Measurements from ENCODE around the gene TNFRSF1B.

Gene TNFRSF1B

DNA sequence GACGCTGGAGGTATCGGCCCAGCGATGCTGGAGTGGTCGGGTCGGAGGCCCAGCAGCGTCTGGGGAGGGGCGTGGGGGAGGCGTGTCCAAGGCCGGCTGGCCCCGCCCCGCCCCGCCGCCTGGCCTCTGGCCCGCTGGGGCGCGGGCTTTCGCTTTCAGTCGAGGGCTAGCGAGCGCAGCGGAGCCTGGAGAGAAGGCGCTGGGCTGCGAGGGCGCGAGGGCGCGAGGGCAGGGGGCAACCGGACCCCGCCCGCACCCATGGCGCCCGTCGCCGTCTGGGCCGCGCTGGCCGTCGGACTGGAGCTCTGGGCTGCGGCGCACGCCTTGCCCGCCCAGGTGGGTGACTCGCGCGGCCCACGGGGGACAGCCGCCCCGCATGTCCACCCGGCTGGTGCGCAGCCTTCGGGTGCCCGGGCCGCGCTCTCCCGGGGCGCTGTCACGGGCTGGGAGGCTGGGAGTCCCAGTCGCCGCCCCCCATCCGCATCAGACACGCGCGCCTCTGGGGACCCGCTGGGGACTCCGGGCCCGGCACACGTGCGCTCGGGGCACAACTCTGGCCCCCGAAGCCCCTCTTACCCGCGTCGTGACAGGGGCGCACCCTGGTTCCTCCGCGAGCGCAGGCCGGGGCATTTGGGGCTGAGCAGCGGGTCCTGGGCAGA is at the start of gene TNFRSF1B:
TSS of gene TNFRSF1B (plus strand) at position 158 of the 659 bp plus-strand sequence. CDS start at position 259, 101 bp downstream.
- DNase-seq, result peak; percentile 89

DNA sequence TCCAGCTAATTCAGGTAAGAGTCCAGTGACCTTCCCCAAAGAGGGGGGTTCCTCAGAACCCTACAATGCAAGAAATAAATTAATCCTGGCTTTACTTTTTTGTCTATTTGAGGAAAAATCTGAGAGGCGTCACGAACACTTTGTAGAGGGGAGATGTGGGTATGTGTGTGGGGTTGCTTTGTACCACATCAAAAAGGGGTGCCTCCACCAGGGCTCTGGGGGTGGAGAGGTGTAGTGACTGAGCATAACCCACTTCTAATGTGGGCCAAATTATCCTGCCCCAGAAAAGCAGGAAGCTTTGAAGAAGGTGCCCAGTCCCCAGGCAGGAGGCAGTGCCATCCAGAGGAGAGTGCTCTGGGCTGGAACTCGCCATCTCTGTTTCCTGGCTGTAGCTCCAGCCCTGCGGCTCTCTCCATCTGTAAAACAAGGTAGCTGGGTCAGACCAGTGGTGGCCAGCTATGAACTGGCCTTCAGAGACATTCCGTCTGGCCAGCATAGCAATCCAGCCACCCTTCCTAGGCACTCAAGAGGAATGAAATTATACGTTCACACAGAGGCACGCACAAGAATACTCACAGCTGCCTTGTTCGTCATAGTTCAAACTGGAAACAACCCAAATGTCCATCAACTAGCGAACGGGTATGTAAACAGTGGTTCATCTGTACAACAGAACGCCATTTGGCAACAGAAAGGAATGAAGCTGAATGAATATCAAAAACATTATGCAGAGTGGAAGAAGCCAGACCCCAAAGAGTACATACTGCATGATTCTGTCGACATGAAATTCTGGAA is 45.4 kb upstream of the TNFRSF1B start:
- no peak for DNase-seq

DNA sequence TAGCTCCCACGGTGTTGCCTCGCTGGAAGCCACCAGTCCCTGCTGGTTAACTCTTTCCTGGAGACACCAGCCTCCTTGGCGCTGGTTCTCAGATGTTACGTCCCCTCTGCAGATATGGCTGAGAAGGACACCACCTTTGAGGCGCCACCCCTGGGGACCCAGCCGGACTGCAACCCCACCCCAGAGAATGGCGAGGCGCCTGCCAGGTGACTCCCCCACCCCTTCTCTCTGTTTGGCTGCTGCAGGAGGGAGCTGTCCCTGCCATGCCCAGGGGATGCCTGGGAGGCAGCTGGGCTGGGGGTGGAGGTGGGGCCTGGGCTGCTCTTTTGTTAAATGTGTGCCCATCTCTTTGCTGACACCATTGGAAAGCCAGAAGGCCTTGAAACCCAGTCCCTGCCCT is 43.6 kb upstream of the TNFRSF1B start:
- DNase-seq, result no peak

DNA sequence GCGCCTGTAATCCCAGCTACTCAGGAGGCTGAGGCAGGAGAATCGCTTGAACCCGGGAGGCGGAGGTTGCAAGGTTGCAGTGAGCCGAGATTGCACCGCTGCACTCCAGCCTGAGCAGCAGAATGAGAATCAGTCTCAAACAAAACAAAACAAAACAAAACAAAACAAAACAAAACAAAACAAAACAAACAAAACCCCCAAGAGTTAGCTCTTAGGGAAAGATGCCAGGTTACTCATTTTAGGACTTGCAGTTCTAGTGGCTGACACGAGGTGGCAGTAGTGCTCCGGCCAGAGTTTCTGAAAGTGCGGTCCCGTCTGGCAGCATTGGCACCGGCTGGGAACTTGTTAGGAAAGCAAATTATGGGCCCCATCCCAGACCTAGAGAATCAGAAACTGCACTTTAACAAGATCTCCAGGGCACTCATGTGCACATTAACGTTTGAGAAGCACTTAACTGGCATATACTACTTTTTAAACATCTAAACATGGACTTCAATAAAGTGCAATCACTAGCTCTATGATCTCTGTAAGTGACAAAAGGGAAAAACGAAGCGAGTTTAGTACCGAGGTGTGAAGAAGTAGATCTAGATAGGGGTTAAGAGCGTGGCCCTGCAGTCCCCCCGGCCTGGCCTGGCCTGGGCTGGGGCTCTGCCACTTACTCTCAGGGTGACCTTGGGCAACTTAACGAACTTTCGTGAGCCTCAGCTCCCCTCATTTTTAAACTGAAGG is 41.9 kb upstream of the TNFRSF1B start:
- DNase-seq, result peak; percentile 80

DNA sequence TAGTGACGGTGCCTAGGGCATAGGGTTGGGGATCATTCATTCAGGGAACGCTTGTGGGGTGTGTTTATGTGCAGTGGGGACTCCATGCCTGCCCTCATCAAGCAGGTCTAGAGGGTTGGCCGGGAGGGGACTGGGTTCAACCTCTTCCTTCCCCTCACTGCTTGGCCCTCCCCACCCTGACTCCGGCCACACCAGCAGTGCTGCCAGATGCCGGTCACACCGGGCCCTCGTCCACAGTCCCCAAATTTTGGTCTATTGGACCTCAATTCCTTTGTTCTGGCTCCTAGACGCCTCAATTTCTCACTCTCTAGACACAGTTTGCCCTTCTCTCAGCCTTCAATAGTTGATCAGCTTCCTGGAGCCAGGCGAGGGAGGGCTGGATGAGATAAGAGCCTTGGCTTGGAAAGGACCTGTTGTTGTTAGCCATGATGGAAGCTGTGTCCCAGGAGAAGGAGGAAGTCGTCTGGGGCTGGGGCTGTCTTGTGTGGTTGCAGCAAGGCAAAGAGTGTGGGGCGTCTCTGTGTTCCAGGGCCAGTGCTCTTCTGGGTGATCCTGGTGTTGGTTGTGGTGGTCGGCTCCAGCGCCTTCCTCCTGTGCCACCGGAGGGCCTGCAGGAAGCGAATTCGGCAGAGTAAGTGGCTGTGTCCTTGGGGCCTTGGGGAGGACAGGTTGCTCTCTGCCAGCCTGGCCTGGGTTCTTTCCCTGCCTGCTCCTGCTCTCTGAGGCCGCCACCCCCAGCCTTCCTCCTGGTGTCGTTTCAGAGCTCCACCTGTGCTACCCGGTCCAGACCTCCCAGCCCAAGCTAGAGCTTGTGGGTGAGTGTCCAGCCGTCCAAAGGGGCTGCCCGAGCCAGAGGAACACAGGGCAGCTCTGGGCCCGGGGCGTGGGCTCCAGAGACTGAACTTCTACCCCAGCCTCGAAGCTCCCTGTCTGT is 41.1 kb upstream of the TNFRSF1B start:
- DNase-seq, result no peak

DNA sequence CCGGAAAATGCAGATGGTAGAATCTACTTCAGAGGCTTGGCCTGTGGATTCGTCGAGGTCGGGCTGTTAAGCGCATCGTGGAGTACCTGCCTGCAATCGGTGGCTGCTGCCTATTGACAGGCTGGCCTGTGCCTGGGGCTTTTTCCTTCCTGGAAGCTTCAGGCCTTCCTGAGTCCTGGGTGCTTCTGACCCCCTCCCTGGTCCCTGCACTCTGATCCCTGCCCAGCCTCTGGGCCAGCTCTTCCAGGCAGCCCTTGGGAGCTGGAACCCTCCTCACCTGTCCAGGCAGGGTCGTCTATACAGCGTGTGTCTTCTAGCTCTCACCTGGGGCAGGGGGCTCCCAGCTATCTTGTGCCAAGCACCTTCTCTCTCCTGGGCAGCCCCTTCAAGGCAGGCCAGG is 40.0 kb upstream of the TNFRSF1B start:
- DNase-seq, result no peak

DNA sequence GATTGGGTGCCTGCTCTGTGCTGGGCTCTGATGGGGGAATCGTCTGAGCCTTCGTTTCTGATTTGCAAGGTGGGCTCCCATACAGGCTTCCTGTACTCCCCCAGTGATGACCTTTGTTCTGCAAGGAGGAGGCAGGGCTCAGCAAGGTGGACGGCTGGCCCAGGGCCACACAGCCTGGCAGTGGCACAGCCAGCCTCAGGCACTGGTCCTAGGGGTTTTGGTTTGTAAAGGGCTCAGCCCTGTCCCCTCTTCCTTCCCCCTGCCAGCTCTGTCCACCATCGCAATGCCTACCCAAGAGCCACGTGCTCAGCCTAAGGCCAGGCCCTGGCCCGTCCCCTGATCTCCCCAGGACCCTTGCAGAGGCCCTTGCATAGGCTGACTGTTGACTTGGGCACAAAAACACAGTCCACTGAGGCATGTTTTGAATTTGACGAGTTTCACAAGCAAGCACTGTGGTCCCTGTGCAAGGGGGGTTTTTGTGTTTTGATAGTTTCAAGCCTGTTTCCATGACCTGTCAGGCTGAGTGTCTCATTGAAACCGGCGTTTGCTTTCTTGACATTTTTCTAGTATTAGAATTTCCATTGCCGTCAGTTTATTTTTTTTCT is 39.5 kb upstream of the TNFRSF1B start:
- peak; percentile 57 for DNase-seq

DNA sequence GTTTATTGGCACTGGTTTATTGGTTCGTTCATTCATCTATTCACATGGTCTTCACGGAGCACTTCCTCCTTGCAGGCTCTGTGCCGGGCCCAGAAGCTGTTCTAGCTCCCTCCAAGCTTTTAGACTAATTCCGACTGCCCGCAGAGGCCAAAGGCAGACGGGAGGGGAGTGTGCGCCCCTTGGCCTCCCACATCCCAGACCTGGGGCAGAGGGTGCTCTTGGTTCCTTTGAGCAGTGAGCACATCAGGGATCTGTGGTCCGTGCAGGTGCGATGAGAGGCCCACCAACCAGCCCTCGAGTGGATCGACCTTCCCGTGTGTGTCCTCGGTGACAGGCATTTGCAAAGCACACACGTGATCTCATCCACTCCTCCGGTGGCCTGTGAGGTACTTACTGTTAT is 38.7 kb upstream of the TNFRSF1B start:
- DNase-seq, result peak; percentile 47

DNA sequence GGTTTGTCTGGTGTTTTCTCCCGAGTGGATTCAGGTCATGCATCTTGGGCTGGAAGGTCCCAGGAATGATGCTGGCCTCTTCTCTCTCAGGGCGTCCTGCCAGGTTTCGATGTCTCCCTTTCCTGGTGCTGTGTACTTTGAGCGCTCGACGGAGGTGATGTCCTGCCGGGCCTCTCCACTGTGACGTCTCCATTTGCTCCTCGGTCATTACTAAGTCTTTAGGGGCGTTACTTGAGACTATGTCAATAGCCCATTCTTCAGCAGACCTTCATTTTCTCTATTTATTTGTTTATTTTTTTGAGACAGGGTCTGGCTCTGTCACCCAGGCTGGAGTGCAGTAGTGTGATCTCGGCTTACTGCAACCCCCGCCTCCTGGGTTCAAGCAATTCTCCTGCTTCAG is 37.2 kb upstream of the TNFRSF1B start:
- DNase-seq, result no peak

DNA sequence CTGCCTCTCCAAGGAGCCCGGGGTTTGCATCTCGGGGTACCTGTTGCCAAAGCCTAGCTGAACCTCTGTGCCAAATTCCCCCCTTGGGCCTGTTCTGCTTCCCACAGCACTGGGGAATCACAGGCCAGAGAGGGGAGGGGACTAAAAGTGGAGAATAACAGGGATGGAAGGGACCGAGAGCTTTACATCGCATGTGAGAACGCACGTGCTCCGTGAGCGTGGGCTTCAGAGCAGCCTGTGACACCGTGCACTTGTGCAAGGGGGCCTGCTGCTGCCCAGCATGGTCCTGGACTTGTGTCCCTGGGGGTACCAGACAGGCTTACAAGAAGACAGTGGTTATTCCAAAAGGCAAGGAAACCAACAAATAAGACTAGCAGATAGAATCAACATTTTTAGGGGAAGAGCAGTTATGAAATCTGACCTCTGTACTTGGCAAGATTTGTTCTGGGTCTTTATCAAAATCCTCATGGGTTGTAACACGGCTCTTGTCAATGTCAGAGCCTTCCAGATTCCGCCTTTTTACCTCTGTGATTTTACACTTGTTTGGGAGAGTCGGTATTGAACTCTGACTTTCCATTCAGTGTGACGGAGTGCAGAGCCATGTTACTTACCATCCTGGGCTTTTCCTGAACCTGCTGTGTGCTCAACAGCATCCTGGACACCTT is 36.2 kb upstream of the TNFRSF1B start:
- no peak for DNase-seq

DNA sequence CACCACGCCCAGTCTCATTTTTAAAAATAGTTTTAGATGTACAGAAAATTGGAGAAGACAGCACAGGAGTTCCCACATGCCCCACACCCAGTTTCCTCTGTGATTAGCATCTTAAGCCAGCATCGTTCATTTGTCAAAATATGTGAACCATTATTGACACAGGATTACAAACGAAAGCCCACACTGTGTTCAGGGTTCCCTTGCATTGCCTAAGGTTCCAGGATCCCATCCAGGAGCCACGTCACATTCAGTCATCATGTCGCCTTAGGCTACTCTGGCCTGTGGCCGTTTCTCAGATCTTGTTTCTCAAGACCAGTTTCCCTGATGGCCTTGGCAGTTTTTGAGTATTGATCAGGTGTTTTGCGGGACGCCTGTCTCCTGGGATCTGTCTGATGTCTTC is 34.7 kb upstream of the TNFRSF1B start:
- DNase-seq, result no peak

DNA sequence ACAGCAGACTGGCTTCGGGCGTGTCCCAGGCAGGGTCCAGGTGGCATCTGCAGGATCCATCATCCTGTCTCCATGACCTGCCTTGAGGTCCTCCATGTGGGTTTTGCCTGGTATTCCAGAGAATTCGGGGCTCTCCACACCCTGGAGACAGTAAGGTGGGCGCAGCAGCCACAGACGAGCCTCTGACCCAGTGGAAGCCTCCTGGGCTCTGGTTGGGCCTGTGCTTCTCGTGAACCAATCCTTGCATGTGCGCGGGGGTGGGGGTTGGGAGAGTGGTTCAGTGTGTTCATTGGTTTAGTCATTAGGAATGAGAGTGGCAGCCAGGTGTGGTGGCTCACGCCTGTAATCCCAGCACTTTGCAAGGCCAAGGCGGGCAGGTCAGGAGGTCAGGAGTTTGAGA is 32.1 kb upstream of the TNFRSF1B start:
- no peak for DNase-seq

DNA sequence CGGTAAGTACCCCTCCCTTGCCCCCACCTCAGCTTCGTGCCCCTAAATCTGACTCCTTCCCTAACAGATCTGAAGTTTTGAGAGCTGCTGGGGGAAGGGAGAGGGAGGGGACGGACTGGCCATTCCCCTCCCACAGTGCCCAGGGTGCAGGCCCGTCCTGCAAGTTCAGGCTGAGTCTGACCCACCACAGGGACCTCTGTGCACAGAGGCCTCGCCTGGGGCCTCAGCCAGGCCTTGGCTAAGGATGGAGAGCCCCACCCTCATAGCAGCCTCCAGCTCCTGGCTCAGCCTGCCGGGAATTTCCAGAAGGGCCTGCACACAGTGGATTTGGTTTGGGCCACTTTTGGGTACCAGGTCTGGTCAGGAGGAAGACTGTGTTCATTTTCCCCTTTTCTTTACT is 31.2 kb upstream of the TNFRSF1B start:
- DNase-seq, result no peak

DNA sequence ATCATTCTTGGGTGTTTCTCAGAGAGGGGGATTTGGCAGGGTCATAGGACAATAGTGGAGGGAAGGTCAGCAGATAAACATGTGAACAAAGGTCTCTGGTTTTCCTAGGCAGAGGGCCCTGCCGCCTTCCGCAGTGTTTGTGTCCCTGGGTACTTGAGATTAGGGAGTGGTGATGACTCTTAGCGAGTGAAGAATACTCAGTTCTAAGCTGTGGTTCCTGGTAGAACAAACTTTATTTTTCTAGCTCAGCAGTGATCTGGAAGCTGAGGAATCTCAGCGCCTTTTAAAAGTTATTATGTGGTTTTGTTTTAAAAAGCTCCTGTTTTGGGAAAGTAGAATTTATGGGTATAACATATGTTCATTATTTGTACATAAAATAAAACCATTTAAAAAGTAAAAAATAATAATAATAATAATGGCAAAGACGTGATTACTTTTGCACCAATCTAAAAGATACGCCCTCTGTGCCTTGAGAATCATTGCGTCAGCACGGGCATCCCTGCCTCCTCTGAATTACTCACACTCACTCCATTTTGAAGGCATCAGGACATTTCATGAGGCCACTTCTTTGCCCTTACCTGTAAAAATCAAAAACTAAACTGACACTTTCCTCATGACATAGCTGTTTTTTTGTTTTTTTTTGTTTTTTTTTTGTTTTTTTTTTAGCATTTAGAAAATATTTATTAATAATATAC is 29.7 kb upstream of the TNFRSF1B start:
- DNase-seq, result no peak

DNA sequence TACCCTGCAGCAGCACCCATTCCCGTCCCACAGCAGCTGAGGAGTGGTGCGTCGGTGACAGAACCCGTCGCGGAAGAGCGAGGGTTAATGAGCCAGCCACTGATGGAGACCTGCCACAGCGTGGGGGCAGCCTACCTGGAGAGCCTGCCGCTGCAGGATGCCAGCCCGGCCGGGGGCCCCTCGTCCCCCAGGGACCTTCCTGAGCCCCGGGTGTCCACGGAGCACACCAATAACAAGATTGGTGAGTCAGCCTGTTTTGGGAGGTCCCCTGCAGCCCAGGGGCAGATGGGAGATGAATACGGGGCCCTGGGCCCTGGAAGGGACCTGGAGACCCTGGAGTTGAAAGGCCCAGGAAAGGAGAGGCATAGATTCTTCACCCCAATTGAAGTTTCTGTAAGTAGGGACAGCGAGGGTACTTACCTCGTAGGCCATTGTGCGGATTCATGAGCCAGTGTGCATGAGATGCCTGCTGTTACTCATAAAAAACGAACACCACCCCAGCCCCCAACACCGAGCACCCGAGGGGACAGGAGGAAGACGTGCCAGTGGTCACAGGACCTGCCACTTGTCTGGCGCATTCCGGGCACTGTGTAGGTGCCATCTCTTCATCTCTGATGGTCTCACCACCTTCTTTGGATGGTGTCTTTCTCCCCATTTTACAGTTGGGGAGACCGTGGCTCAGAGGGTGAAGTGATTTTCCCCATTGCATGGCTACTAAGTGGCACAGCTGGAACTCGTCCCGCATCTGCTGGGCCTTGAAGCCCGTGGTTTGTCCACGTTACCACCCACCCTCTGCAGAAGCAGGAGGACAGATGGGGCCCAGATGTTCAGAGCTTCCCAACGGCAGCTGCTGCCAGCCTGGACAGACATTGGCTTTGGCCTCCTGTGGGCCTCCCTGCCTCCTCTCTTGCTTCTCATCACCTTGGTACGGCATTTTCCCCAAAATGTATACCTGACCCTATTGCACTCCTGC is 28.3 kb upstream of the TNFRSF1B start:
- no peak for DNase-seq

DNA sequence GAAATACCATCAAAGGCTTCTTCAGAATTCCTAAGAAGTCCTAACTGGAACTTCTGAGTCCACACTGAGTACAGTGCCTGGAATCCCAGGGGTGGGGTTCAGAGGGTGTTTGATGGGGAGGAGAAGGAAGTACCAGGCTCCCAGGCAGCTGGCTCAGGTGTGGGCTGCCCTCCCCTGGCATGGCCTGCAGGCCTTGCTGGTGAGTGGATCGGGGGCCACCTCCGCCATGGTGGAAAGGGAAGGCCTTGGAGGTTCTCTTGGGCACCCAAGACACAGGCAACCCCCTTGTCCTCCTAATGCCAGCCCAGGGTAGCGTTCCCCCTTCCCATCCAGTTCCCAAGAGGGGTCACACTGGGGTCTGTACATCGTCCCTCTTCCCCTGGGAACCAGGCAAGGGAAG is 26.8 kb upstream of the TNFRSF1B start:
- no peak for DNase-seq

DNA sequence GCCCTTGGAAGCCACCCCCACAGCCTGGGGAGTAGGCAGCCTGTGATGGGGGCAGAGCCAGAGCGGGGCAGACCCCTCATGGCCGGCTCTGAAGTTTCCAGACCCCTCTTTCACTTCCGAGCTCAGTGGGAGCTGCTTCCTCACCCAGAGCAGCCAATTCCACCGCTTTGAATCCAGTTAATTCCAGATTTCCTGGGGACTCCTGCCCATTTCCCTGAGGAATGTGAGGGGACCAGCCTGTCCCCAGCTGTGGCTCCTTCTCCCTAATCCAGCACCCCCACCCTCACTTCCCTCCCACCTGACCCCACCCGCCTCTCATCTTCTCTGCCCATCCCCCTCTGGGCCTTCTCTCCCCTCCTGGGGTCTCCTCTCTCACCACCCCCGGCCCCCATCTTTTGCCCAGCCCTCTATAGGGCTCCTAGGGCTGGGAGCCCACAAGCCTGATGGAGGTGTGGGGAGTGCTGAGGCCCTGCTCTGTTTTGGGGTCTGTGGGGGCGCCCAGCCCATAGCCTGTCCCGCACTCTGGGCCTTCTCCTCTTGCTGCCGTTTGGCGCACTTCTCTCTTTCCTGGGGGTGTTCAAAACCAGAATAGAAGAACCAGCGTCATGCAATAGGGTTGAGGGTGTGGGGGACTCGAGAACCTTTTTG is 26.2 kb upstream of the TNFRSF1B start:
- DNase-seq, result no peak

DNA sequence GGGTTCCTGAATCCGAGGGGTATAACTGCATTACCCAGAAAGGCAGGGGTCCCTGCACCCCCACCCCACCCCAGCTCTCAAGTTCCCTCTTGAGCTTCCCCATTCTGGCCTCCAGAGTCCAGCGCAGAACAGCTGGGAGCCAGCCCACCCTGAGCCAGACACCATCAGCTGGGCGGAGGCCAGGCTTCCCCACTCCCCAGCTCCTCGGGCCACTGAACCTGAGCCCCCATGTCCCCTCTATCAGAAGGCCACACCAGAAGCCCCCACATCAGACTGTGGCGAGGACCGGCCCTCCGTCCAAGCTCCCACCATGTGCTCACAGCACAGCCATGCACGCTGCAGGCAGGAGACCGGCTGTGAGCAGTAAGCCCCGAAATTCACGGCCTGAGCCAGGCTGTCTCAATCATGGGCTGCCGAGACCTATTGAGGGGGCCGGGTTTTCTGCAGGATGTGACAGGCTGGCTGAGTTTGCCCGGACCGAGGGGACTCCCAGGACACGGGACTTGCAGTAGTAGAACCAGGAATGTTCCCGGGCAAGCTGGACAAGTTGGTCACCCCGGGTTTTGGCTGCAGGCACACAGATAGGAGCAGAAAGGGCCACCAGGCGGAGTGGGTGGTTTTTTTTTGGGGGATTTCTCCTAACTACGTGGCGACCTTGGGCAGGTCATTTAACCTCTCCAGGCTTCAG is 25.5 kb upstream of the TNFRSF1B start:
- no peak for DNase-seq

Data from activated CD4-positive, CD25-positive, alpha-beta regulatory T cell treated with anti-CD3 and anti-CD28 coated beads, Interleukin-2, amount 50 U/mL, for 72 hours (primary cell).